Measurements from ENCODE around the gene IL18R1.

- no peak for TF ChIP-seq CTCF (IDR thresholded peaks at IDR 0.05)
- TF ChIP-seq POLR2A (IDR thresholded peaks at IDR 0.05) = no peak
Observed at GRCh38 chr2:102337481-102338386, 17.9 kb upstream of the IL18R1 start.
